ENCODE data around the gene CNGA2.

The CNGA2 gene

GRCh38 chrX:151753313-151754046, 18.9 kb downstream of the CNGA2 start:
- no peak for DNase-seq

GRCh38 chrX:151754047-151754429, 19.5 kb downstream of the CNGA2 start:
- DNase-seq, result no peak

- DNase-seq, result no peak
These were observed 20.2 kb downstream of the CNGA2 start for GRCh38 chrX:151754641-151755215.

GRCh38 chrX:151759041-151759708, 24.6 kb downstream of the CNGA2 start:
- DNase-seq, result no peak

GRCh38 chrX:151762802-151763201, 28.3 kb downstream of the CNGA2 start:
- no peak for DNase-seq

GRCh38 chrX:151763711-151764110, 29.2 kb downstream of the CNGA2 start:
- DNase-seq, result no peak

- no peak for DNase-seq
These were observed 30.5 kb downstream of the CNGA2 start for GRCh38 chrX:151765026-151765425.

- no peak for DNase-seq
These were observed 37.2 kb downstream of the CNGA2 start for GRCh38 chrX:151771726-151772125.

- DNase-seq, result no peak
These were observed 38.9 kb downstream of the CNGA2 start for GRCh38 chrX:151773434-151773833.

- no peak for DNase-seq
These were observed 39.9 kb downstream of the CNGA2 start for GRCh38 chrX:151774421-151774820.

- DNase-seq, result no peak
These were observed 41.7 kb downstream of the CNGA2 start for GRCh38 chrX:151776181-151776731.

- DNase-seq, result no peak
These were observed 42.4 kb downstream of the CNGA2 start for GRCh38 chrX:151776936-151777335.

GRCh38 chrX:151779258-151779657, 44.7 kb downstream of the CNGA2 start:
- no peak for DNase-seq

GRCh38 chrX:151780621-151781020, 46.1 kb downstream of the CNGA2 start:
- DNase-seq, result no peak

- DNase-seq, result no peak
These were observed 54.7 kb downstream of the CNGA2 start for GRCh38 chrX:151789179-151789800.

GRCh38 chrX:151790481-151791160, 56.1 kb downstream of the CNGA2 start:
- DNase-seq, result no peak

GRCh38 chrX:151791961-151792360, 57.4 kb downstream of the CNGA2 start:
- no peak for DNase-seq

GRCh38 chrX:151792505-151792904, 58.0 kb downstream of the CNGA2 start:
- DNase-seq, result no peak

- DNase-seq, result no peak
These were observed 59.3 kb downstream of the CNGA2 start for GRCh38 chrX:151793886-151794285.

Data from effector CD4-positive, alpha-beta T cell (primary cell).